T-helper 1 cell (primary cell): ENCODE measurements around the gene PROB1.
A peak's percentile ranks its signal among the peaks of the same experiment; 100 is the strongest.
"Not testable (repeated sequence)": the region's sequence is repeated elsewhere in the genome, so short reads cannot be mapped to it uniquely, and the experiment has no call there.

Source experiments
- DNase-seq, 5 donors: peaks; one replicate each; pipeline ENCODE4 v3.0.0-alpha.2; 2012 to 2020
- total RNA-seq, 4 donors: gene quantifications; one replicate each; lab custom pipeline; 2026; lab: John Stamatoyannopoulos, UW

PROB1 gene, protein sequence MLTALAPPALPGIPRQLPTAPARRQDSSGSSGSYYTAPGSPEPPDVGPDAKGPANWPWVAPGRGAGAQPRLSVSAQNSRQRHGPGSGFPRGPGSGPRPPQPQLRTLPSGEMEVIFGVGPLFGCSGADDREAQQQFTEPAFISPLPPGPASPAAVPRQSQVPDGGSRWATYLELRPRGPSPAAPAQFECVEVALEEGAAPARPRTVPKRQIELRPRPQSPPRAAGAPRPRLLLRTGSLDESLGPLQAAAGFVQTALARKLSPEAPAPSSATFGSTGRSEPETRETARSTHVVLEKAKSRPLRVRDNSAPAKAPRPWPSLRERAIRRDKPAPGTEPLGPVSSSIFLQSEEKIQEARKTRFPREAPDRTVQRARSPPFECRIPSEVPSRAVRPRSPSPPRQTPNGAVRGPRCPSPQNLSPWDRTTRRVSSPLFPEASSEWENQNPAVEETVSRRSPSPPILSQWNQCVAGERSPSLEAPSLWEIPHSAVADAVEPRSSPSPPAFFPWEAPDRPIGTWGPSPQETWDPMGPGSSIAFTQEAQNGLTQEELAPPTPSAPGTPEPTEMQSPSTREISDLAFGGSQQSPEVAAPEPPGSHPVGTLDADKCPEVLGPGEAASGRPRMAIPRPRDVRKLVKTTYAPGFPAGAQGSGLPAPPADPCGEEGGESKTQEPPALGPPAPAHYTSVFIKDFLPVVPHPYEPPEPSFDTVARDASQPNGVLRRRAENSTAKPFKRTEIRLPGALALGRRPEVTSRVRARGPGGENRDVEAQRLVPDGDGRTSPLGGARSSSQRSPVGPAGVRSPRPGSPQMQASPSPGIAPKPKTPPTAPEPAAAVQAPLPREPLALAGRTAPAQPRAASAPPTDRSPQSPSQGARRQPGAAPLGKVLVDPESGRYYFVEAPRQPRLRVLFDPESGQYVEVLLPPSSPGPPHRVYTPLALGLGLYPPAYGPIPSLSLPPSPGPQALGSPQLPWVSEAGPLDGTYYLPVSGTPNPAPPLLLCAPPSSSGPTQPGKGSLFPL
- total RNA-seq = 0.54 to 1.4 (median 1.1) reads per million in 4 donors

DNA sequence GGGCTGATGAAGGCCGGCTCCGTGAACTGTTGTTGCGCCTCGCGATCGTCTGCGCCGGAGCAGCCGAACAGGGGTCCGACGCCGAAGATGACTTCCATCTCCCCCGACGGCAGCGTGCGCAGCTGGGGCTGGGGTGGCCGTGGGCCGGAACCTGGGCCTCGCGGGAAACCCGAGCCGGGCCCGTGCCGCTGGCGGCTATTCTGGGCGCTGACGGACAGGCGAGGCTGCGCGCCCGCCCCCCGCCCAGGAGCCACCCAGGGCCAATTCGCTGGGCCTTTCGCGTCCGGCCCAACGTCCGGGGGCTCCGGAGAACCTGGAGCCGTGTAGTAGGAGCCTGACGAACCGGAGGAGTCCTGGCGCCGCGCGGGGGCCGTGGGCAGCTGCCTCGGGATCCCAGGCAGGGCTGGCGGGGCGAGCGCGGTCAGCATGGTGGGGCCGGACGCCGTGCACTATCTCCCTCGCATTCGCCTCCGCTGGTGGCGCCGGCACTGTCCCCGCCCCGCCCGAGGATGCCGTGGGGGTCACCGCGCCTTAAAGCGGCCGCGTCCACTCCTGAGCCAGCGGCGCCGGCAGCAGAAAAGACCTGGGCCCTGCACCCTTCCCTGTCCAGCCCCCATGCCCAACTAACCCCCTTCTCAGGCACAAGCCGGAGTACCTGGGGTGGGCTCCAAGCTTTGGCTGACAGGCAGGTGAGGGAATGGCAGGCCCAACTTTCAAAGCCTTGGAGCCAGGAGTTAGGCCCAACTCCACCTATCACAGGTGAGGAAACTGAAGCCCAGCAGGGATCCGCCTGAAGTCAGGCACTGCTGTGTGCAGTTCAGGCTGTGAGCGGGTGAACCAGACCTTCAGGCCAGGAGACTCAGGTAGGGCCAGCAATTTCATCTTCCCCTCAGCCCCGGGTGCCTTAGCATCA is at the start of gene PROB1:
Gene PROB1, minus strand, starts transcription at position 451 of the 913 bp plus-strand sequence. Its CDS starts 23 bp downstream, at position 428.
- DNase-seq = no peak

DNA sequence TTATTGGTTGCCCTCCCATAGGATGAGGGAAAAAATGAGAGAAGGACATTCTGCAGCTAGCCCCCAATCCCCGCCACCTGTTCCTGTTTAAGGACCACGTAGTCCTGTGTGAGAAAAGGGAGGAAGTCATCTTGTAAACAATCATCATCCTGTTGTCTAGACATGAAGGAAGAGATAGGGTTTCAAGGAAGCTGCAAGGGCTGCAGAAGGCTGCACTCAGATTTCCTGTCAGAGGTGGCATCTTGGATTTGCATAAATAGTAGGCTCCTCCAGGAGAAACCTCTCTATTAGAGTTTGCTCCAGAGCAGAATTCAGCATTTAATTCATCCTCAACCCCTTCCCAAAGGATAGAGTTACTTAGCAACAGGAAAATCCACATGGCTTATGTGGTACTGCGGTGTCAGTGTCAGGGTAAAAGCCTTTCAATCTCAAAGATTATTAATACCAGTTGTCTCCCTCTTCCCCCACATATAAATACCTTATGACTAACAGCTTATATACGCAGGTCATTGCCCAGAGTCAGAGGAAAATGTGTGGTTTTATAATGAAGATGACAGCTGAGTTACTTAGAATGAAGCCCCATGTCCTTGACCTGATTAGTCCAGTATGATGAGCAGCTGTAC is 49.0 kb upstream of the PROB1 start:
- peak in 4 of 5 donors; percentile 20 to 41 (median 26) for DNase-seq

DNA sequence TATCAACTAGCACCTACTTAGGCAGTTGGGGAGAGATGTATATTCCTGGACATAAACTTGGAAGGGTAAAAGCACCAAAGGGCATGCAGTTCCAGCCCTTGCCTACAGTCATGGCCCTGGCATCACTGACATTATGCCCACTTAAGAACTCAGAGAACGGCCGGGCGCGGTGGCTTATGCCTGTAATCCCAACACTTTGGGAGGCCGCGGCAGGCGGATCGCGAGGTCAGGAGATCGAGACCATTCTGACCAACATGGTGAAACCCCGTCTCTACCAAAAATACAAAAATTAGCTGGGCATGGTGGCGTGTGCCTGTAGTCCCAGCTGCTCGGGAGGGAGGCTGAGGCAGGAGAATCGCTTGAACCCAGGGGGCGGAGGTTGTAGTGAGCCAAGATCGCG is 45.5 kb upstream of the PROB1 start:
- DNase-seq = not testable (repeated sequence)

DNA sequence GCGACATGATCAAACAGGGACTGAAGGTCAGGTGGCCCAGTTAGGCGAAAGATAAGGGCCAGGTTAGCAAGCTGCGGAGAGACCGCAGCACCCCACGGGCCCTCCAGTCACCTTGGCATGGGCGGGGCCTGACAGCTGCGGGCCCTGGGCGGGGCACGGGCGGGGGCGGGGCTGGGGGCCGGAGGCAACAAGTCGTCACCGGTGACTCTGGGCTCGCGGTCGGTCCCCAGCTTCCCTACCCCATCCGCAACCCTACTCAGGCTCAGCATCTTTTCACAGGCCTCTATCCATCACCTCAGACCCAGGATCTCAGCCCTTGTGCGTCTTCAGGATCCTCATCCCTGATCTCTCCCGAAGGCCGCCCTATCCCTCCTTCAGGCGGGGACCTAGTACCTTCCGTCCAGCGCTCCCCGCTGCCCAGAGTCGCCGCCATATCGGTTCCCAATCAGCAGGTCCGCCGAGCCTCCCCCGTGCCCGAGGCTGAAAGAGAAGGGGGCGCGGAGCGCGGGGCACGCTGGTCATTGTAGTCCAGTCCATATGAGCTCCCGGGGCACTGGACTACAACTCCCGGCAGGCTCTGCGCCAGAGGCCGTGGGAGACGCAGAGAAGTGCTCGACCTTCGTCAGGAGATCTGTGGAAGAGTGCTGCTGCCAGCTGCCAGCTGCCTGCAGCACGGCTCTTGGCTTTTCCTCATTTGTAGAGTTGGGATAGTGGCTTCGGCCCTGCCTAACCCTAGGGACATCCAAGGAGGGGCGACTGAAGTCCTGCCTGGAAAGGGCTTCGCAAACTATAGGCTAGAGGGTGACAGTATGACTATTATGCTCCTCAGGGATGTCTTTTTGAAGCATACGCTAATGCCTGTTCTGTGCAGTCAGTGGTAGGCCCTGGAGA is 44.4 kb upstream of the PROB1 start, which contains the start of gene DNAJC18:
Gene DNAJC18, minus strand, starts transcription at position 513 of the 891 bp plus-strand sequence. Its CDS starts 80 bp downstream, at position 433.
- DNase-seq = peak; percentile 81 to 91 (median 85)

DNA sequence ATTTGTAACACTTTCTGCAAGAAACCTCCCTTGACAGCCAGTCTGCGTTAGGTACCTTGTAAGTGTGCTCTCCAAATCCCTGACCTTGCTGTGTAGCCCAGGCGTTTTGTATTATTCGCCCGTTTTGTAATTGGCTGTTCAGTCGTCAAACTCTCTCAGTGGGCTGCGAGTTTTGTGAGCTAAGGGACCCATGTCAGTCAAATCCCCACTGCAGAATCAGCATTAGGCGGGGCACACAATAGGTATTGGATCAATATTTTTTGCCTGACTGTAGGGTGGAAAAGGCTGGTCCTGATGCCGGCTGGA is 43.8 kb upstream of the PROB1 start:
- no peak for DNase-seq

DNA sequence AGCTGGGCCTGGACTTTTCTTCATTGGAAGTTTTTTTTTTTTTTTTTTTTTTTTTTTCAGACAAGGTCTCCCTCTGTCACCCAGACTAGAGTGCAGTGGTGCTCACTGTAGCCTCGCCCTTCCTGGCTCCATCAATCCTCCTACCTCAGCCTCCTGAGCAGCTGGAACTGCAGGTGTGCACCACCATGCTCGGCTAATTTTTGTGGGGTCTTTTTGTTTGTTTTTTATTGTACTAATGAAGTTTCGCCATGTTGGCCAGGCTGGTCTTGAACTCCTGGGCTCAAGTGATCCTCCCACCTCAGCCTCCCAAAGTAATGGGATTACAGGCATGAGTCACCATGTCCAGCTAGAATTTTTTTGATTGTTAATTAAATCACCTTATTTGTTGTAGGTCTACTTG is 40.8 kb upstream of the PROB1 start:
- DNase-seq = no peak

DNA sequence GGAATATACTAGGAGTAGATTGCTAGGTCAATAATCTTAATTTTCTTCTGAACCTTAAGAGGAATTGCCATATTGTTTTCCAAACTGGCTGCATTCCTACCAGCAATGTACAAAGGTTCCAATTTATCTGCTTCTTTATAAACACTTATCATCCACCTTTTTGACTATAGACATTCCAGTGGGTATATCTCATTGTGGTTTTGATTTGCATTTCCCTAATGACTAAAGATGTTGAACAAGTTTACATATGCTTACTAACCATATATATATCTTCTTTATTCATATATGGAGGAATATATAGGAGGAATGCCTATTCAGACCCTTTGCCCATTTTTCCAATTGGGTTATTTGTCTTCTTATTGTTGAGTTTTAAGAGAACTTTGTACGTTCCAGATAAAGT is 36.8 kb upstream of the PROB1 start:
- no peak for DNase-seq

DNA sequence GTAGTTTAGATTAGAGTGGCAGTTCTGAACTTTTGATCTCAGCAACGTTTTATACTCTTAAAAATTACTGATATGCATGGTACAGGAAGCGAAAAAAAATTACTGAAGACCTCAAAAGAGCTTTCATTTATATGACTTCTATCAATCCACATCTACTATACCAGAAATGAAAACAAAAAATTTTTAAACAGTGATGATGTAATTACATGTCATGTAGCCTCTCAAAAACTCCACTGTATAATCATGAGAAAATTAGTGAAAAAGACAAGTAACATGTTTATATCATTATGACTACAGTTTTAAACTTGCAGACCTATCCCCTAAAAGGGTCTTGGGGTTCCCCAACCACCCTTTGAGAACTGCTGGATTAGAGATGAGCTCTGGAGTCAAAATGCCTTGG is 35.1 kb upstream of the PROB1 start:
- no peak for DNase-seq

DNA sequence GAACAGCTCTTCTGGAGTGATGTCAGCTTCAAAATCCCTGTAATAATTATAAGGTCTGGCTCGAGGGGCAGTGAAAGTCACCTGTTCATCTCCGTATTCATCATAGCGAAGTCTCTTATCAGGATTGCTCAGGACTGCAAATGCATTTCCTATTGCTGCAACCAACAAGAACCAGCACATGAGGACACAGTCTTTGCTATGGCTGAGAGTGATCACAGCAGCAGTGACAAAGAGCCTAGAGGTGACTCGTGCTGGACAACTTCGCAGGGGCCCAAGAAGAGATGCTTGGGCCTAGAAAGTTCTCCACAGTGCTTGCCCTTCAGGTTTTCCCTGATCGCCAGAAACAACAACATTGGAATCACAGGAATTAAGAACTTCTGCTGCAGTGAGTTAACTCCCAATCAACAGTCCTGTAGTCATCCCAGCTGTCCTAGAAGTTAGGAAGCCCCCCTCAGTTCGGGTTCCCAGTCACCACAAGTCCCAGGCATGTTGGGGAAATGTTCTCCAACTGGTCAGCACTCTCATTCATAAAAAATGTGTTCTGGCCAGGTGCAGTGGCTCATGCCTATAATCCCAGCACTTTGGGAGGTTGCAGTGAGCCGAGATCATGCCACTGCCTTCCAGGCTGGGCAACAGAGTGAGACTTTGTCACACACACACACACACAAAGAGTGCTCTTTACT is 31.4 kb upstream of the PROB1 start:
- DNase-seq = no peak

DNA sequence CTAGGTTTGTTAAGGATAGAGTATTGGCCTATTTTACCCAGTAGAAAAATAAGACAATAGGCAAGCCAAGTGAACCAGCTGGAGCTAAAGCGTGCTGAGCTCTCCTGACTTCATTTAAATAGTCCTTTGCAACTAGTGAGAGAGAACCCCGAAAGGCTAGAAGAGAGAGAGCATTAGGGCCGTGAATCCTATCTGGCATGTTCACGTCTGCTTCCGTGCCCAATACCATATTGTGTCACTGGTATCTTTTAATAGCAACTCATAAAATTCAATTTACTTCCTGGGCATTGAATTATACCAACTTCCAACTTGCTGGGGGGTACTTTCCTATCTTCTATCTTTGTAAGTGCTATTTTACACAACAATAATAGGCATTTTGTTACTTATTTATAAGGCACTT is 30.6 kb upstream of the PROB1 start:
- DNase-seq = no peak

DNA sequence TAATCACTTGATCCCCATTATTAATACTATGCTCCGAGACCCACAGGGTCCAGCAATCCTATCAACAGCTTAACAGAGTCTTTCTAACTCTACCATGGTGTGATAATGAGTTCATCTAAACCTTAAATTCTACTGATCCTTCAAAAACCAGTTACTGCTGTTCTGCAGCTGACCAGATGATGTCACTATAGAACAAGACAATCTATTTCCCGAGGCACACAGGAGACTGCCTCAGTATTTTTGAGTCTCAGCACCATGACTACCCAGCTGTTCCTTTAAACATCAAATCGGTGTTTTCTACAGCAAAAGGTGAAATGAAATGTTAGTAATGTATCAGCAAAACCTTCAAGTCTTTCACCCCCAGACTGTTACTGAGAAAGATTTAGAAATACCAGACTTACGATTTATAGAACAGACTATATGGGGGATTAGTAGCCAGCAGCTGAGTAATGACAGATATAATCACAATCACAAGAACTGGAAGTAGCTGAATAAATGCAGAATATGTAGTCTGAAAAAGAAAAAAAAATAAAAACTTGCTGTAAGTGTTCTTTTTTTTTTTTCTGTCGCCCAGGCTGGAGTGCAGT is 27.5 kb upstream of the PROB1 start:
- peak in 4 of 5 donors; percentile 23 to 83 (median 47) for DNase-seq

DNA sequence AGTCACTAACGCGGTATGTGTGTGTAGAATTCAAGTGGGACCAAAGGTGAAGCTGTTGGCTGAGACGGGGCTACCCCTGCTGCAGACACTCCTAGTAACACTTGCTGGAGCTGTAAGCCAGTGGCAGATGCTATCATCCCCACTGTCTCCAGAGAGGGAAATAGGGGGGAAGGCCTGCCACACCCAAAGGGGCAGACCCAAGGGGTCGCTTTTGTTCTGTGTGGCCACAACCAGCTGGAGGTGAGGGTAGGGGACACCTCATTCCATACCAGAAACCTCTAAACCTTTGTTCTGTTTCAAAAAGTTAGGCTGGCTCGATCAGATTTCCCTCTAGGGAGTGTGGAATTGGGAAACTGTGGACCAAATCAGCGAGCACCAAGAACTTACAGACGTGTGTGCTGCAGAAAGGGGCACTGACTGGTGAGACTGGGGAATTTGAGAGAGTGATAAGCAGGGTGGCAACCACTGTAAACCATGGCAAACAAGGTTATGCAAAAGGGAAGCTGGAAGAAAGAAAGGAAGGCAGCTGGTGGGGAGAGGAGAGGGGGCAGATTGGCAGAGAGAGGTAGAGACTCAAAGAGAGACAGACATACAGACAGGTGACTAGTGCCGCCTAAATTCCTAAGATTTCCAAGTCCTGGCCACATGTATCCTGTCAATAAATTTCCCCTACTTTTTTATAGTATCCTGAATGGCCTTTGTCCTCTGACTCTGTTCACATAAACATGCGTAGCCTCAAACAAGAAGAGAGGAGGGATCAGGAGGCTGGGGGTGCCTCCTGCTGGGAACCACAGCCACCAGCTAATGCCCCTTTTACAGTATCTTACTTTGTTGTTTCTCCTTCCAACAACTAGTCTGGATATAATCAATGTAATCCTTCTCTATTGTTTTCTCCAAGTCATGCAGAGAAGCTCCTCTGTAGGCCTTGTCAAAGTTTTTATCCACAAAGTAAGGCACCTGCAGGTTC is 24.6 kb upstream of the PROB1 start:
- DNase-seq = no peak

DNA sequence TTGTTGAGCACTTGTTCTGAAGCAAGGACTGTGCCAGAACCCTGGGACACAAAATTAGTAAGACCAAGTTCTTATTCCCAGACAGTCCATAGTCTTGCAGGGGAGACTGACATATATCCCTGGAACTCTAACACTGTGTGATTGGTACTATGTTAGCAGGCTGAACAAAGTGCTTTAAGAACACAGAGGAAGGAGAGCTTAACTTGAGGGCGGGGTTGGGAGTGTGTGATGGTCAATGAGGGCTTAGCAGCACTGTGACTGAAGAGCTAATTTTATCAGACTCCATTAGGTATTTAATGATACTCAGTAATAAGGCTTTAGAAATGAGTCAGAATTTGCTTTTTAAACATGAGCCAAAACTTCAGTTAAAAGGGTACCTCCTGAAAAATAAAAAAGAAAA is 23.9 kb upstream of the PROB1 start:
- DNase-seq = no peak

DNA sequence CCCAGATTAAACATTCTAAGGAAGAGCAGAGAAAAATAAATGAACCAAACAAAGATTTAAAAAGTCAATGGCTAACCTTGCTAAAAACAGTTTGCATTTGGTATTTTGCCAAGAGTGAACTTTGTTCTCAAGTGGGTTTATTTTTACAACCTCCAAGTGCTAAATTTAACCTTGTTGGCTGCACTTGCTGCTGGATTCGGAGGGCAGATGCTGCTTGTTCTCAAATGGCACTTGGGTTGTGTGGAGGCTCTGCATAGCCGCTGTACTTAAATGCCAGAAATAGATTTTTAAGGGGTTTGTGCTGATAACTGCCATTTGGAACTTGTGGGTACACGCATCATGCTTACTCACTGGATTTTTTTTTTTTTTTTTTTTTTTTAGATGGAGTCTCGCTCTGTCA is 22.3 kb upstream of the PROB1 start:
- no peak for DNase-seq

DNA sequence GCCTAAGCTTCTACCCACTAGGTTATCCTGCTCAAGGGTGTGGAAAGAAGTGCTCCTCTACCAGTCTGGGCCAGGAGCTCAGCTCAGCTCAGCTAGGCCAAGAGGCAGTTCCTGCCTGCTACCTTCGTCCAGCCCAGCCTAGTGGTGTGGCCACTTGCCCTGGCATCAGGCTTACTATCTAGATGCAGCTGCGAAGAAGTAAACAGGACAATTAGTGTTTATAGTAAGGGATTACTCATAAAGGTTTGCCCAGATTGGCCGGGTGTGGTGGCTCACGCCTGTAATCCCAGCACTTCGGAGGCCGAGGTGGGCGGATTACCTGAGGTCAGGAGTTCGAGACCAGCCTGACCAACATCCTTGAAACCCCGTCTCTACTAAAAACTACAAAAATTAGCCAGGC is 21.7 kb upstream of the PROB1 start:
- DNase-seq = no peak

DNA sequence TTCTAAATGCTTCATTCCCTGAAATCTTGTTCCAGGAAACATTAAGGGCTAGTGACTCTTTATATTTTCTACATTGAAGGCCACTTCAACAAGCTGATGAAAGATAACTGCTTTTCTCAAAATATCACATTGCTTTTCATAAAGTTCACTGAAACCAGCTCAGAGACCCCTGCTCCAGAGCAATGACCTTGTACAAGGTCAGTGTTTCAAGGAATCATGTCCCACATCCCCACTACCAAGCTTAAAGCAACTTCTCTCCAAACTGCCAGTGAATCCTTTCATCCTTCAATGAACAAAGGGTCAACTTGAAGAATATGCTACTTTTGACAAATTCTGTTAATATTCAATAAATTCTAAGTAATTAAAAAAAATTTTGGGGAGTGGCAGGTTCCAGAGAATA is 21.0 kb upstream of the PROB1 start:
- no peak for DNase-seq

DNA sequence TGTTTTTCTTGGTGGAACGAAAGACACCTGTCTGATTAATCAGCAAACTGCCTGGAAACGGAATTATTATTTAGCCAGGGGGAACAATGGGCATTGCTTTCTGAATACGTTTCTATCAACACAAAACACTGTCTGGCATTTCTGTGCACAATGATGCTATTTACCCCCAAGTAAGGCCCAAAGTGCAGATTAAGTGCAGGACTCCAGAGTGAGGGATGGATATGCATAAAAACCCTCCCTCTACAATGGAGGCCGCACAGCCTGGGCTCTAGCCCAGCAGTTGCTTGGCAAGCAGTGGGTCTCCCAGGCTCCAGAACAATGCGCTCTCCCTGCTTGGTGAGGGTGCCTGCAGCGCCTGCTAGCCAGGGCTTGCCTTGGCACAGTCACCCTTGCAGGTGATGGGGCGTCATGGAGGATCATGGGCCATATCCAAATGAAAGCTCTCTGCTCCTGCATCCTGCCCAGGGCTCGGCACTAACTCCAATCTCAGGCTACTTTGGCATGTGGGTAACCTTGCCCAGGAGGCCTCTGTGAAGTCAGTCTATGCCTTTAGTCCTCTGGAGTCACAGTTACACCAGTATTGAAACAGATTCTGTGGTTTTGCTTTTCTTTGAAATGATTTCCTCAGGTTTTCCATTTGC is 20.4 kb upstream of the PROB1 start:
- peak in 1 of 5 donors; percentile 88 for DNase-seq

DNA sequence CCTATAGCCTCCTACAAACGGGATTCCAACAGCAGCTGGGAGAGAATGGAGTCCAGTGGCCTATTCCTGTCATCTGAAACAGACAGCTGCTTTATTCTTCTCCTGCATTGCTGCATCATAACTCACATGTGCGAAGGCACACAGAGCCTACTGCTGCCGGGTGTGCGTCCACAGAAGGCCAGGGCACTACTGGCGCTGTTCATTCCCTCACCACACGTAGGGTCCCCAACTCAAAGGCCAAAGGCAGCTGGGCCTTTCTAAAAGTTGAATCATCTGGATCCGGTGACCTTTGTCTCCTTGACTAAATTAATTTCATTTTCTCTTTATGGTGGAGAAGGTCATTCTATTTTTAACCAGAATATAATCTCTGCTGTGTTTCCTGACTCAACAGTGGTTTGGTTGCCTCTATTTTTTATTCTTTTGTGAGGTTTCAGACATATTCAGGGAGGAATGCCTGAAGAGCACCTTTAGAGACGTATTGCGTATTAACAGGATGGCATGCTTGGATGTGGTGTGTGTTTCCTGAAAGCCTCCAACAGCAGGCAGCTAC is 19.8 kb upstream of the PROB1 start:
- no peak for DNase-seq
